Measurements from ENCODE around the gene CCDC57.

Gene CCDC57

GRCh38 chr17:82173351-82174041, 39.1 kb downstream of the CCDC57 start:
- no peak for DNase-seq

- DNase-seq = no peak
Measured at GRCh38 chr17:82172486-82173160, 40.0 kb downstream of the CCDC57 start.

DNA sequence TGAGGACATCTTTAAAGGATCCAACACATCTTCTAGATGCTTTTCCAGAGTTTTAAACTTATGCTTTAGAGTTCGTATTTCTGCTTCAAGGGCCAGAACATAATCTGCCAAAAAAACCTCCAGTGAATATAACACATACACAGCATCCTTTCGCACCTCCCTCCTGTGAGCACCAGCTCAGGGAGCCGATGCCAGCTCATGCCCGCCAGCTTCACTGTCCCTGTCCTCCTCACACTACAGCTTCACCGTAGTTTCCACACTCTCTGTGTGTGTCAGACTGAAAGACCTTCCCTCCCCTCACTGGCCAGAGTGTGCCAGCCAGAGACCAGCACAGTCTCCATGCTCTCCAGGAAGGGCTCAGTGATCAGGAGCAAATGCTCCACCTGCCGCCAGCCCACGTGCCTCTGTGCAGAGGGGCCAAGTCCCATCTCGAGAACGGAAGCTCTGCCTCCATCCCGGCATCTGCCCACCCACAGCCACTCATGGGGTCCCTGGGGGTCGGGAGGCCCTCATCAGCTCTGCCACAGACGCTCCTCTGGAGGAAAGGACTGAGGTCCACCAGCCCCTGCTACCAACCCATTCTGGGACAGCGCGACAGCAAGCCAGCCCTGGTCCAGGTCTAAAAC, 40.8 kb downstream of the CCDC57 start:
- DNase-seq = no peak

DNA sequence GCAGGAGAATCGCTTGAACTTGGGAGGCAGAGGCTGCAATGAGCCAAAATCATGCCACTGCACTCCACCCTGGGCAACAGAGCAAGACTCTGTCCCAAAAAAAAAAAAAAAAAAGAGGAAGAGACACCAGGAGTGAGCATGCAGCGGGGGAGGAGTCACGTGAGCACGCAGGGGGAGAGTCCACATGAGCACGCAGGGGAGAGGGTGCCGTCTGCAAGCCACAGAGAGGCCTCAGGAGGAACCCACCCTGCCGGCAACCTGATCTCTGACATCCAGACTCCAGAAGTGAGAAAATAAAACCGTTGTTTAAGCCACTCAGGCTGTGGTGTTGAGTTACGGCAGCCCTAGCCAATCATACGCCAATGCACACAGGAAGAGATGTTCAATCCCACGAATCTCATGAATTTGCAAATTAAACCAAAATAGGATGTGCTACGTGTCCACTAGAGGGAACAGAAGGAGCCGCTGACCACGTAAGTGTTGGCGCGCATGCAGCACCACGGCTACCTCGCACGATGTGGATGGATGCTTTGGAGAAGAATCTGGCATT, 42.2 kb downstream of the CCDC57 start:
- DNase-seq = no peak

- no peak for DNase-seq
Measured at GRCh38 chr17:82168568-82168967, 44.1 kb downstream of the CCDC57 start.

DNA sequence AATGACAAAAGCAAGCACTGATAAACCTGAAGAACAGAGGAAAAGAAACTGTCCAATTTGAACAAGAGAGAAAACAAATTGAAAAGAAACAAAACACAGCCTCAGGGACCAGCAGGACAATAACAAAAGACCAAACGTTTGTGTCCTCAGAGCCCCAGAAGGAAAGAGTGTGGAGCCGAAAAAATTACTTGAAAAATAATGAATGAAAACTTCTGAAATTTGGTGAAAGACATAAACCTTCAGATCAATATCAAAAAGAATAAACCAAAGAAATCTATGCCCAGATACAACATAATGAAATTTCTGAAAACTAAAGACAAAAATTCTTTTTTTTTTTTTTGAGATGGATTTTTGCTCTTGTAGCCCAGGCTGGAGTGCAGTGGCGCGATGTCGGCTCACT, 45.6 kb downstream of the CCDC57 start:
- DNase-seq = no peak

DNA sequence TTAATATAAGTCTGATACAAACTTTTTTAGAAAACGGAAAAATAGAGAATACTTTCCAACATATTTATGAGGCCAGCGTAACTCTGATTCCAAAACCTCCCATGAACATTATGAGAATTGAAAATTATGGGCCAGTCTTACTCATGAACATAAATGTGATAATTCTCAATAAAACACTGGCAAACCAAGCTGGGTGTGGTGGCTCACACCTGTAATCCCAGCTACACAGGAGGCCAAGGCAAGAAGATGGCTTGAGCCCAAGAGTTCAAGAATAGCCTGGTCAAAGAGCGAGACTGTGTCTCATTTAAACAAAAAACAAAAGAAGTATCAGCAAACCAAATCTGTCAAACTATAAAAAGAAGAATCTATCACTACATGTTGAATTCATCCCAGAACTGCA, 47.8 kb downstream of the CCDC57 start:
- no peak for DNase-seq

DNA sequence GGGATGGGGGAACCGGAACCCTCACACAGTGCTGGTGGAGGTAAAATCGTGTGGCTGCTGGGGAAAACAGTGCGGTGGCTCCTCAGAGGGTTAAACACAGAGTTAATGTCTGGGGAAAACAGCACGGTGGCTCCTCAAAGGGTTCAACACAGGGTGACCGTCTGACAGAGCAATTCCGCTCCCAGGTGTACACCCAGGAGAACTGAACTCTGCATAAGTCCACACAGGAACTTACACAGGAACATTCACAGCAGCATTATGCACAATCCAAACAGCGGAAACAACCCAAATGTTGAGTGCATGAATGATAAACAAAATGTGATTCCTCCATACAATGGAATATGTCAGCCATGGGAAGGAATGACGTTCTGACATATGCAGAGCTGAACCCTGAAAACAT, 51.4 kb downstream of the CCDC57 start:
- no peak for DNase-seq

GRCh38 chr17:82160075-82160474, 52.6 kb downstream of the CCDC57 start:
- no peak for DNase-seq

GRCh38 chr17:82158825-82159224, 53.8 kb downstream of the CCDC57 start:
- no peak for DNase-seq

DNA sequence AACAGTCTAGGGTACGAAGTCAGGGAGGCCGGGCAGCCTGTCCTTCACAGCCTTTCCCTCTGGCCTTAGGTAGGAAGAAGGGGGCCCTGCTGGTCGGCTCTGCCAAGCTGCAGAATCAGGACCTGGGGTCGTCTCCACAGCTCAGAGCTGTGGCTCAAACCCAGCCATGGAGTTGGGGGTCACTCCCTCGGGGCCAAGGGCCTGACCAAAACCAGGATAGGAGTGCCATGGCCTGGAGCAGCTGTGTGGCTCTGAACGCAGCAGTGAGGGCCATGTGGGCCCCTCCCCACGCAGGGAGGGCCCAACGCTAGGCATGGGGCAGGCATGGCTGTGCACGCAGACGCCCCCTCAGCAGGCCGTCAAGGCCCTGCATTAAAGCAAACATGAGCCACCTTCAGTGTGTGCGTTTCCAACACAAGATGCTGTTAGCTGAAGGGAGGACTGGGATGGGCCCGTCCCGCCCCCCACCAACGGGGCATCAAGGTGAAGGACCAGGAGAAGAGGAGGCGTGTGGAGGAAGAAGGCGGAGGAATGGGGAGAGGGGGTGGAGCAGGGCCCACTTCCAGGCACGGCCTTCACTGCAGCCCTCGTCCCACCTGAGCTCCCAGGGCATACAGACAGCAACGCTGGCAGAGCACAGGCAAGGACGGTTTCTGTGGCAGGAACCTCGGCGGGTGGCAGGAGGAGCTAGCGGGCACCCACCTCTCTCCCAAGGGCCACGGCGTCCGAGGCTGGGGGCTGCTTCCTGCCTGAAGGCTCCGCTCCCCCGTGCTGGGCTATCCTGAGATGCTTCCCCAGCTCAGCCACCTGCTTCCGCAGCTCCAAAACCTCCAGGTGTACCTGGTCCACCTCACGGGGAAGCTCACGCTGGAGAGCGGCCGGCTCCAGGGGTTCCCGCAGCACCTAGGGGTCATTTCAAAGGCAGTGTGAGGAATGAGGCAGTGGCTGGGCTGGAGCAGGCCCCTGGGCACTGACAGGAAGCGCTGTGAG, 55.3 kb downstream of the CCDC57 start:
- DNase-seq = no peak

DNA sequence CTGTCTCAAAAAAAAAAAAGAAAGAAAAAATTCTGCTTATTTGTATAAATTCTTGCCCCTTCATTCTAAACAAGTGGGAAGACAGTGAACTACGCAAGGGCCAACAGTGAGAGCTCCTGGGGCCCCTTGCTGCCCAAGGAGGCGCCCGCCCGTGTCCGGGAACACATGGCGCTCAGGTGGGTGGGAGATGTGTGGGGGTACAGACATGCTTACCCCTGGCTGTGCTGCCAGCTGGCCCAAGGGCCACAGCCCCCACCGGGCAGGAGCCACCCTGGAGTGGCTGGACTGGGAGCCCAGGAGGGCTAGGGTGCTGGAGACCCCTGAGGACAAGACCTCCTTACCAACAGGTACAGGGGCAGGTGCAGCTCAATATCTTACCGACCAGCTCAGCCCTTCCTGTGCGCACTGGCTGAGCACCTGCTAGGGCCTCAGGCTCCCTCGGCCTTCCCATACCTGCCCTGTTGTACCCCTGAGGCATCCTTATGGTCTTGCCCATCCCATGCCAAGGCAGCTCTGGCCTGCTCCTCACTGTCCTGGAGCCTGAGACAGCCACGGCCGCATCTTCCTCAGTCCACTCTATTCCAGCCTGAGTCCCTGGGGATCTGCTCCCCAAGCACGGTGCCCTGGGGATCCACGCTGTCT, 56.2 kb downstream of the CCDC57 start:
- DNase-seq = no peak

DNA sequence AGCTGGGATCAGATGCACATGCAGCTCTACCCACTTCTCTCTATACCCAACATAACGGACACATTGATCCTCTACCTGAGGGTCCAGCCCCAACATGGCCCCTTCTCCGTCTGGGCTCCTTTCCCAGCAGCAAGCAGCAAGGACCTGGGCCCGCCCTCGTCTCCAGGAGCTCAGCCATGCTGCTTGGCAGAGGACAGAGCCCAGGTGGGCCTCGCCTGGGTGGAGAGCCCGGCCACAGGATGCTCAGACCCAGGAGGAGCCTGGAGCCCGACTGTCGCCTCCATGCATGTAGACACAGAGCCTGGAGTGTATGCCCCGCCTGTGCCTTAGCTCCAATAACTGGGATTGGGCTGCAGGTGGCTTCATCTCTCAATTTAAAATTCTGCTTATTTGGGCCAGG, 57.0 kb downstream of the CCDC57 start:
- DNase-seq = no peak

GRCh38 chr17:82154881-82155331, 57.7 kb downstream of the CCDC57 start:
- no peak for DNase-seq

DNA sequence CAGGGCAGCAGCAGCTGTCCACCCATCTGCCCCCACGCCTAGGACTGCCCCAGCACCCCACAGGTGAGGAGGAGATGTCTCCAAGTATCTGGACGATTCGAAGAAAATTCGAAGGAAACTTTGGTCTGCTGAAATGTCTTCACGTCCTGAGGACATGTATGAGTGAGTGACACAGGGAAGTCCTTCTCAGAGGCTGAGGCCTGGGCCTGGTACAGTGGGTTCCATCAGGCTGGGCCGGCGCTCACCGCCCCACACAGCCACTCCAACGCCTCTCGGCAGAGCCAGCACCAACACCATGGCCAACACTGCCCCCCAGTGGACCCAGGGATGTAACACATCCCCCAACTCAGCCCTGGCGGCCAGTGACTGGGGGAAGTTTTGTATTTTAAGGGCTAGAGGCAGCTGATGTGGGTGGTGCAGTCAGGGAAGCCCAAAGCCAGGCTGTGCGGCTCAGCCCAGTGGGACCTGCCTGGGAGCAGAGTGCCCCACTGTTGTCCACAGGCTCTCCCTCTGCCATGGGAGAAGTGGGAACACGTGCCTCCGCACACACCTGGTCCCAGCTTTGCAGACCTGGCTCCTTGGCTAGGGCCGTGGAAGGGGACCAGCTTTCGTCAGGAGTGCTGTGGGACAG, 58.8 kb downstream of the CCDC57 start:
- DNase-seq = peak; percentile 72 to 77

- DNase-seq = no peak
Measured at GRCh38 chr17:82153295-82153691, 59.3 kb downstream of the CCDC57 start.

DNA sequence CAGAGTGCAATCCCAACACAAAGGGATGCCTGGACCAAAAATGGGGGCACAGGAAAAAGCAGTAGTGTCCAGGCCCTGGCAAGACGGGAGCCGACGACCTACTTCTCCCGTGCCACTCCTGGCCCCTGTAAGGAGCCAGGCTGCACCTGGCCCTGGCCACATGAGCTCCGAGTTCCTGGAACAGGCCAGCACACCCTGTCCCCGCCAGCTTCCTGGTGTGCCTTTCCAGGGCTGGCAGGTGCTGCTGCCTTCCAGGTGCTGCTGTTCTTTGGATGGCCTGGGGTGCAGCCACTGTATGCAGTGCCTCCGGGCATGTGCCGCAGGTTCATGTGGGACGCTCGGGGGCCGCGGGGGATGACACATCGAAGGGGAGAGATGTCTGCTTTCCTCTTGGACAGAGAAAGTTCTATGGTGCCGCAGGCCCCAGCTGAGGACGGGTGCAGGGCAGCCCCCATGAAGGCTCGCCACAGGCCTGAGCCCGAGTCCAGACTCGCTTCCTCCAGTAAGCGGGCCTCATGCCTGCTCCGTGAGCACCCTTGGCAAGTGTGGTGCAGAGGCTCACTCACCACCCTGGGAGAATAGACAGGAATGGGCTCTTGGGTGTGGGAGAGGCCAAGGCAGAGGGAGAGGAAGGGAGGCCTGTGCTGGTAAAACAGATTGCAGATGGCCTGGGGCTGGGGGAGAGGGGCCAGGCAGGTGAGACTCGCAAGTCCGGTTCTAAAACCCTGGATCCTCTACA, 59.9 kb downstream of the CCDC57 start:
- no peak for DNase-seq

DNA sequence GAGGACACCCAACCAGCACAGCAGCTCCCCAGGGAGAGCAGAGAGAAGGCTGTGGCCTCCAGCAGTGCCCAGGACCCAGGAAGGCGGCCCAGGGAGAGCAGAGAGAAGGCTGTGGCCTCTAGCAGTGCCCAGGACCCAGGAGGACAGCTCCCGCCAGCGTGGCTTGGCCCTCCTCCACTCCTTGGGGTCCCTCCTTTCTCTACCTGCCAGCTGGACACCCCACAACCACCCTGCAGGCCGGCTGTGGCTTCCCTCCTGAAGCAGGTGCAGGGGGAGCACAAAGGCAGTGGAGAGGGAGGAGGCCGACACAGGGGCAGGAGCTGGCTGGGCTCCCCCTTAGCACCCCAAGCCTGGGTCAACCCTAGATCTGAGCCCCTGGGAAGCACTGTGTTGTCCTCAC, 60.5 kb downstream of the CCDC57 start:
- no peak for DNase-seq

DNA sequence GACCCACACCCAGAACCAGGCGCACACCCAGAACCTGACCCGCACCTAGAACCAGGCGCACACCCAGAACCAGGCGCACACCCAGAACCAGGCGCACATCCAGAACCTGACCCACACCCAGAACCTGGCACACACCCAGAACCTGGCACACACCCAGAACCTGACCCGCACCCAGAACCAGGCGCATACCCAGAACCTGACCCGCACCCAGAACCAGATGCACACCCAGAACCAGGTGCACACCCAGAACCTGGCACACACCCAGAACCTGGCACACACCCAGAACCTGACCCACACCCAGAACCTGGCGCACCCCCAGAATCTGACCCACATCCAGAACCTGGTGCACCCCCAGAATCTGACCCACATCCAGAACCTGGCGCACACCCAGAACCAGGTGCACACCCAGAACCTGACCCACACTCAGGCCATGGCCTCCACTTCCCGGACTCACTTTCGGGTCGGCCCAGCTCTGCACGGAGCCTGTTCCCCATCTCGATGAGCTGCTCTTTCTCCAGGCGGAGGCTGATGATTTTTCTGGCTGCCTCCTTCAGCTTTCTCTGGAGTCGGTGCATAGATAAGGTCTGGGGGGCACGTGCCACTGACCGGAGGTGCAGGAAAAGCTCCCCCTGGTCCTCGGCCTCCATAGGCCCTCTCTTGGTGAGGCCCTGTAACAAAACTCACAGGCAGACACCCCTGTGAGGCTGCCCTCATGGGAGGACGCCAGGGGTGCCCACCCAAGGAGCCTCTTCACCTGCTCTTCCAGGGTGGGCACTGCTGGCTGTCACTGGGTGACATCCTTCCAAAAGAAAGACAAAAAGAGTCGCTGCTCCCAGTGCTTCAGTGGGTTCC, 61.3 kb downstream of the CCDC57 start:
- DNase-seq = no peak

Measured in AML-193 (cell line).